Measurements from ENCODE around the gene GNLY.

Gene GNLY

GRCh38 chr2:85730686-85731230, 36.6 kb downstream of the GNLY start:
- DNase-seq: no peak

GRCh38 chr2:85731606-85732005, 37.4 kb downstream of the GNLY start:
- DNase-seq: no peak

GRCh38 chr2:85732467-85733120, 38.4 kb downstream of the GNLY start:
- DNase-seq: no peak

- no peak for DNase-seq
These were observed 39.2 kb downstream of the GNLY start for GRCh38 chr2:85733121-85733960.

- DNase-seq: no peak
These were observed 39.9 kb downstream of the GNLY start for GRCh38 chr2:85734015-85734414.

- no peak for DNase-seq
These were observed 40.9 kb downstream of the GNLY start for GRCh38 chr2:85734942-85735608.

- DNase-seq: no peak
These were observed 41.5 kb downstream of the GNLY start for GRCh38 chr2:85735691-85736090.

- no peak for DNase-seq
These were observed 42.5 kb downstream of the GNLY start for GRCh38 chr2:85736456-85737355.

- DNase-seq: no peak
These were observed 43.3 kb downstream of the GNLY start for GRCh38 chr2:85737481-85737880.

GRCh38 chr2:85737961-85738360, 43.8 kb downstream of the GNLY start:
- DNase-seq: no peak

- DNase-seq: no peak
These were observed 46.0 kb downstream of the GNLY start for GRCh38 chr2:85740193-85740592.

- no peak for DNase-seq
These were observed 47.2 kb downstream of the GNLY start for GRCh38 chr2:85741211-85741832.

- no peak for DNase-seq
These were observed 47.8 kb downstream of the GNLY start for GRCh38 chr2:85741833-85742455.

- no peak for DNase-seq
These were observed 49.3 kb downstream of the GNLY start for GRCh38 chr2:85743304-85743978.

- DNase-seq: no peak
These were observed 49.9 kb downstream of the GNLY start for GRCh38 chr2:85744055-85744454.

GRCh38 chr2:85744741-85745601, 50.8 kb downstream of the GNLY start:
- no peak for DNase-seq

- DNase-seq: no peak
These were observed 51.5 kb downstream of the GNLY start for GRCh38 chr2:85745619-85746018.

- no peak for DNase-seq
These were observed 52.3 kb downstream of the GNLY start for GRCh38 chr2:85746321-85747004.

- DNase-seq: no peak
These were observed 53.3 kb downstream of the GNLY start for GRCh38 chr2:85747441-85747840.
